Ascending aorta (tissue), 2 donors: ENCODE measurements around the gene ELOVL2. TPM values are rescaled to one million over a fixed set of nuclear protein-coding genes. Genes with fewer than 3 reads are reported as not detected.

Source experiments
- DNase-seq, 2 donors: peaks; one replicate each; pipeline ENCODE4 v3.0.0-alpha.2; 2019; ENCODE audit warnings: low spot score in 2 of 2
- H3K27ac ChIP-seq, 2 donors: fragments of 200-600 bp; sonication (generic); one replicate each; pipeline ENCODE4 v1.5.1; 2016 to 2017; ENCODE audit warnings: mild to moderate bottlenecking in 1 of 2
- H3K27me3 ChIP-seq: fragments of 200-600 bp; sonication (generic); one replicate; pipeline ENCODE4 v1.5.1; 2017
- H3K36me3 ChIP-seq, 2 donors: fragments of 200-600 bp; sonication (generic); one replicate each; pipeline ENCODE4 v1.5.1; 2016
- H3K4me1 ChIP-seq, 2 donors: fragments of 200-600 bp; sonication (generic); one replicate each; pipeline ENCODE4 v1.5.1; 2016 to 2017; ENCODE audit warnings: mild to moderate bottlenecking in 1 of 2
- H3K4me3 ChIP-seq, 2 donors: fragments of 200-600 bp; sonication (generic); one replicate each; pipeline ENCODE4 v1.5.1; 2016 to 2017; ENCODE audit warnings: mild to moderate bottlenecking in 1 of 2
- H3K9me3 ChIP-seq, 2 donors: fragments of 200-600 bp; sonication (generic); one replicate each; pipeline ENCODE4 v1.5.1; 2016
- CTCF ChIP-seq, 3 experiments: fragments of 200-600 bp in 2 of 3; fragments of 450-650 bp in 1 of 3; sonication (generic) in 2 of 3; IDR thresholded peaks; one replicate each; pipeline ENCODE4 v1.5.1; 2016 to 2019; ENCODE audit warnings: antibody characterized with exemption in 3 of 3, mild to moderate bottlenecking in 1 of 3, moderate library complexity in 1 of 3
- intact Hi-C: fragments of 100-400 bp; cut with DNase I; formaldehyde crosslinking; loops from one replicate; pipeline ENCODE4 v1.15.1; 2023
- total RNA-seq: library from RNA; depleted of rRNA; stranded (reverse); fragments of >200 nt; gene quantifications from one replicate; pipeline ENCODE4 v1.1.0, GENCODE V29; 2016

ELOVL2 gene
- total RNA-seq, 1 donor from 2014 or later: 0.11 TPM

GRCh38 chr6:11072101-11072500, 28.0 kb upstream of the ELOVL2 start:
- Histone ChIP-seq H3K27me3 (no peaks in the 10 kb centered on the region), H3K36me3 (no peaks in the 10 kb centered on the region), H3K9me3 (no peaks in the 10 kb centered on the region), H3K4me1 (no peaks in the 10 kb centered on the region), H3K27ac (no peak overlapping the region), H3K4me3 (no peak overlapping the region)
- intact Hi-C loops: no loop called here
- no peak for TF ChIP-seq CTCF (IDR thresholded peaks at IDR 0.05)
- no peak for DNase-seq

GRCh38 chr6:11069760-11070159, 25.7 kb upstream of the ELOVL2 start:
- intact Hi-C loops: loop anchor here (5.0 kb wide), 1 partner anchor 117 kb away; no protein-coding TSS in a partner anchor
- DNase-seq: no peak
- Histone ChIP-seq H3K9me3 (no peaks in the 10 kb centered on the region), H3K27ac (no peak overlapping the region), H3K36me3 (no peaks in the 10 kb centered on the region), H3K27me3 (no peaks in the 10 kb centered on the region), H3K4me3 (no peak overlapping the region), H3K4me1 (no peaks in the 10 kb centered on the region)
- no peak for TF ChIP-seq CTCF (IDR thresholded peaks at IDR 0.05)

GRCh38 chr6:11067348-11067747, 23.2 kb upstream of the ELOVL2 start:
- H3K4me3 ChIP-seq: no peak overlapping the region
- H3K9me3 ChIP-seq: no peaks in the 10 kb centered on the region
- intact Hi-C loops: loop anchor here (5.0 kb wide), 1 partner anchor 115 kb away; no protein-coding TSS in a partner anchor
- H3K4me1 ChIP-seq: no peaks in the 10 kb centered on the region
- H3K27ac ChIP-seq: no peak overlapping the region
- TF ChIP-seq CTCF (IDR thresholded peaks at IDR 0.05): no peak
- no peaks in the 10 kb centered on the region for H3K36me3 ChIP-seq
- DNase-seq: no peak
- no peaks in the 10 kb centered on the region for H3K27me3 ChIP-seq

DNA sequence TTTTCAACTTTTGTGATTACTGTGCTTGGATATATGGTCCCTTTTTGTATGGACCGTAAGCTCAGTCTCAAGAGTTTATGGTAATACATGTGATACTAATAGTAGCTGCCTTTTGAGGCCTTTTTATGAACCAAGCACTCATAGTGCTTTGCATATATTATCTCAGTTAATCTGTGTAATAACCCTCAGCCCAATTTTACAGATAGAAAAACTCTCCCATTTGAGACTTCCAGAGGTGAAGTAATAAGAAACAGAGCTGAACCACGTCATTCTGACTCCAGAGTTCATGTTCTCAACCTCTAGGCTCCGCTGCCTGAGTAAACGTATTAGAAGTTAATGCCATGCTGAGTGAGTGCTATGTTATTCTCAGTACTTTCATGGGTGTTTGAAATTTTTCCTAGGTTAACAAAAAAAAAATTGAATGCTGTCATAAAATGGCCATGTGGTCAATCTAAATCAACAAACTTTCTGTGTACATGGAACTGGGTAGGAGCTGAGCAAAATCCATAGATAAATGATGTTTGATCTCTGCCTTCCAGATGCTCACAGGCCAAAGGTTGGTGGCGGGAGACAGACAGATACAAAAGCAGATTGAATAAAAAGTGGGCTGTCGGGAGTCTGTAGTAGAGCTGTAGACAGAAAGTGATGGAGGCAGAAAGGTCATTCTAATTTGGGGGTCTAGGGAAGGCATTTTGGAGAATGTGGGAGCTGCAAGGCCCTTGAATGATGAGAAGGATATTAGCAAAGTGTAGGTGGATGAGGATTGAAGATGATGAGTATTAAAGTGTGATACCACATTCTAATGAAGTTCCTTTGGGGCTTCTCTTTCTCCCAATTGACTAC, 22.6 kb upstream of the ELOVL2 start:
- H3K9me3 ChIP-seq: no peaks in the 10 kb centered on the region
- no peaks in the 10 kb centered on the region for H3K4me1 ChIP-seq
- H3K27me3 ChIP-seq: no peaks in the 10 kb centered on the region
- no peak for TF ChIP-seq CTCF (IDR thresholded peaks at IDR 0.05)
- H3K27ac ChIP-seq: no peak overlapping the region
- no peak for DNase-seq
- H3K4me3 ChIP-seq: no peak overlapping the region
- intact Hi-C loops: loop anchor here (5.0 kb wide), 1 partner anchor 114 kb away; no protein-coding TSS in a partner anchor
- H3K36me3 ChIP-seq: no peaks in the 10 kb centered on the region

- Histone ChIP-seq H3K36me3 (no peaks in the 10 kb centered on the region), H3K4me3 (no peak overlapping the region), H3K27ac (no peak overlapping the region), H3K9me3 (no peaks in the 10 kb centered on the region), H3K4me1 (no peaks in the 10 kb centered on the region), H3K27me3 (no peaks in the 10 kb centered on the region)
- TF ChIP-seq CTCF (IDR thresholded peaks at IDR 0.05): no peak
- no peak for DNase-seq
- intact Hi-C loops: loop anchor here (5.0 kb wide), 1 partner anchor 113 kb away; no protein-coding TSS in a partner anchor
Measured at GRCh38 chr6:11065436-11066202, 21.5 kb upstream of the ELOVL2 start.
